CD14-positive monocyte (primary cell): Measurements from ENCODE around the gene CRYBG3. TPM values are rescaled to one million over a fixed set of nuclear protein-coding genes. Genes with fewer than 3 reads are reported as not detected.

Experiments used
- DNase-seq, 3 donors: peaks; one replicate each; pipeline ENCODE4 v3.0.0-alpha.2; 2011 to 2022
- H2AFZ ChIP-seq: 2 replicates; pipeline ENCODE4 v1.6.0; 2012; ENCODE audit warnings: mild to moderate bottlenecking, low read depth, low read length, inconsistent platforms; ENCODE audit not compliant: insufficient read depth, poor library complexity, severe bottlenecking
- H3K27ac ChIP-seq, 2 donors: 1 replicate in 1 of 2; 2 replicates in 1 of 2; pipeline ENCODE4 v1.5.1; 2012 to 2013; ENCODE audit warnings: low read length in 2 of 2, control low read depth in 1 of 2, inconsistent platforms in 1 of 2, low read depth in 1 of 2, mild to moderate bottlenecking in 1 of 2
- H3K27me3 ChIP-seq, 2 donors: one replicate each; pipeline versions ENCODE4 v1.6.0 to v1.6.1; 2011 to 2013; ENCODE audit warnings: low read length in 2 of 2; ENCODE audit not compliant: control insufficient read depth in 2 of 2, insufficient read depth in 2 of 2
- H3K36me3 ChIP-seq, 2 donors: replicated peaks in 1 of 2; 1 replicate in 1 of 2; 2 replicates in 1 of 2; pipeline versions ENCODE4 v1.5.1 to v1.6.1; 2012 to 2013; ENCODE audit warnings: low read length in 2 of 2, control low read depth in 1 of 2, inconsistent platforms in 1 of 2, mild to moderate bottlenecking in 1 of 2; ENCODE audit not compliant: insufficient read depth in 2 of 2, control insufficient read depth in 1 of 2
- H3K4me1 ChIP-seq, 2 donors: 1 replicate in 1 of 2; 2 replicates in 1 of 2; pipeline versions ENCODE4 v1.5.1 to v1.6.1; 2012 to 2013; ENCODE audit warnings: low read length in 2 of 2, control low read depth in 1 of 2, inconsistent platforms in 1 of 2, mild to moderate bottlenecking in 1 of 2, moderate library complexity in 1 of 2; ENCODE audit not compliant: insufficient read depth in 2 of 2, control insufficient read depth in 1 of 2
- H3K4me2 ChIP-seq: replicated peaks from 2 replicates; pipeline ENCODE3; 2012; ENCODE audit warnings: low read length, moderate library complexity, mild to moderate bottlenecking; ENCODE audit not compliant: poor library complexity, severe bottlenecking; ENCODE audit errors: extremely low read depth
- H3K4me3 ChIP-seq, 3 experiments: fragments of 200-600 bp in 1 of 3; sonication (generic) in 1 of 3; replicated peaks in 1 of 3; 1 replicate in 2 of 3; 2 replicates in 1 of 3; pipeline ENCODE4 v1.5.1; 2011 to 2013; ENCODE audit warnings: low read length in 3 of 3, mild to moderate bottlenecking in 3 of 3, control low read depth in 2 of 3, low read depth in 2 of 3, inconsistent platforms in 1 of 3, moderate library complexity in 1 of 3
- H3K79me2 ChIP-seq: 2 replicates; pipeline ENCODE4 v1.6.0; 2012; ENCODE audit warnings: mild to moderate bottlenecking, control low read depth, inconsistent platforms, low read length, moderate library complexity; ENCODE audit not compliant: insufficient read depth
- H3K9ac ChIP-seq: 2 replicates; pipeline ENCODE4 v1.6.0; 2017; ENCODE audit warnings: low read length, mild to moderate bottlenecking; ENCODE audit not compliant: insufficient read depth, poor library complexity, severe bottlenecking
- H3K9me3 ChIP-seq, 2 donors: replicated peaks in 1 of 2; 1 replicate in 1 of 2; 2 replicates in 1 of 2; pipeline versions ENCODE4 v1.5.1 to v1.6.1; 2012 to 2013; ENCODE audit warnings: low read length in 2 of 2, control low read depth in 1 of 2; ENCODE audit not compliant: control insufficient read depth in 1 of 2, insufficient read depth in 1 of 2
- H4K20me1 ChIP-seq: 2 replicates; pipeline ENCODE4 v1.6.0; 2012; ENCODE audit warnings: mild to moderate bottlenecking, low read length, control low read depth, moderate library complexity; ENCODE audit not compliant: insufficient read depth
- H3K27ac Mint-ChIP-seq, 7 donors: one replicate each; pipeline ENCODE4 v1.8.0; 2020; ENCODE audit warnings: mild to moderate bottlenecking in 7 of 7, mixed read lengths in 7 of 7, moderate library complexity in 6 of 7, inconsistent platforms in 2 of 7
- H3K27me3 Mint-ChIP-seq, 3 donors: one replicate each; pipeline ENCODE4 v1.8.0; 2021 to 2022; ENCODE audit warnings: low read depth in 3 of 3, mild to moderate bottlenecking in 3 of 3, mixed read lengths in 3 of 3, moderate library complexity in 3 of 3, inconsistent platforms in 1 of 3
- H3K36me3 Mint-ChIP-seq, 2 donors: one replicate each; pipeline ENCODE4 v1.8.0; 2020; ENCODE audit warnings: mixed read lengths in 2 of 2, inconsistent platforms in 1 of 2, mild to moderate bottlenecking in 1 of 2
- H3K4me1 Mint-ChIP-seq: one replicate; pipeline ENCODE4 v1.8.0; 2020; ENCODE audit warnings: mild to moderate bottlenecking, mixed read lengths
- H3K4me3 Mint-ChIP-seq, 2 donors: one replicate each; pipeline ENCODE4 v1.8.0; 2020; ENCODE audit warnings: mild to moderate bottlenecking in 2 of 2, mixed read lengths in 2 of 2, moderate library complexity in 1 of 2
- H3K9me3 Mint-ChIP-seq, 7 donors: one replicate each; pipeline ENCODE4 v1.8.0; 2020 to 2022; ENCODE audit warnings: mixed read lengths in 7 of 7, mild to moderate bottlenecking in 6 of 7, moderate library complexity in 6 of 7, inconsistent platforms in 2 of 7
- WGBS: methylation state at CpG from one replicate; pipeline ENCODE4 v1.1.5; 2013; ENCODE audit warnings: missing lambda C conversion rate; ENCODE audit not compliant: insufficient coverage; 5-methylcytosine and 5-hydroxymethylcytosine counted together
- intact Hi-C, 2 donors: fragments of 100-400 bp; cut with micrococcal nuclease; formaldehyde crosslinking; loops; one replicate each; pipeline versions ENCODE4 v1.15.0 to v1.15.1; 2023
- polyA plus RNA-seq, 3 donors: library from polyadenylated mRNA; depleted of rRNA in 1 of 3; unstranded in 2 of 3; stranded (reverse) in 1 of 3; fragments of 300-500 nt in 2 of 3; fragments of >200 nt in 1 of 3; fragmentation: Illumina TruSeq in 2 of 3; gene quantifications; 1 replicate in 2 of 3; 2 replicates in 1 of 3; pipeline ENCODE4 v1.2.3, GENCODE V29; 2012 to 2021
- TF ChIP-seq, protein P1 (sequence below): fragments of 200-600 bp; IDR thresholded peaks from one replicate; pipeline ENCODE4 v1.8.0; 2022; ENCODE audit warnings: antibody characterized with exemption, mild to moderate bottlenecking

CRYBG3 gene
- polyA plus RNA-seq, 3 donors = 2.3 to 6.8 (median 5.3) TPM

DNA sequence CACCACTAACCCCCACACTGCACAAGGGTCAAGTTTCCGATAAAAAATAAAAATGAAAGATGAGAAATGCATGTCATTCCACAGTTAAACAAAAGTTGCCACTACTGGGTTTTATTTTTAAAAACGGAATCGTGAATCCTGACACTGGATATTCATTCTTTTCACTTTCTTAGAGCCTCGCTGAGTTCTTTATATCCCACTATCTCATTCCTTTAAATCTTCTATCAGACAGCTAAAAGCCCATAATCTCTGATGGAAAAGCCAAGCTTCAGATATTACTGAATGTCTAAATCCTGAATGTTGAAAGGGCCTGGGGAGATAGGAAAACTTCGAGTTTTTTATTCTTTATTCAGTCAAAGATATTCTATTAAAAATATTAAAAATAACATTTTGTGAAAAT is 138.7 kb downstream of the CRYBG3 start:
- no peaks in the 10 kb centered on the region for H3K9me3 Mint-ChIP-seq
- Histone ChIP-seq H4K20me1 (peaks cover 14% of the 10 kb centered on the region), H3K27me3 (no peaks in the 10 kb centered on the region), H3K9me3 (no peaks in the 10 kb centered on the region), H3K4me3 (no peak overlapping the region), H3K9ac (no peak overlapping the region), H3K36me3 (peaks cover 27 to 64% of the 10 kb centered on the region in 2 donors), H3K4me1 (peaks cover 22 to 27% of the 10 kb centered on the region in 2 donors), H3K4me2 (no peak overlapping the region), H3K27ac (no peak overlapping the region), H3K79me2 (peaks cover 5% of the 10 kb centered on the region), H2AFZ (no peak overlapping the region)
- no peak overlapping the region for H3K4me3 Mint-ChIP-seq
- peaks cover 30% of the 10 kb centered on the region for H3K4me1 Mint-ChIP-seq
- no peak overlapping the region for H3K27ac Mint-ChIP-seq
- peaks cover 46 to 47% of the 10 kb centered on the region in 2 donors for H3K36me3 Mint-ChIP-seq
- intact Hi-C loops = no loop called here
- no CpG with 5 or more reads among the region's 5 CpGs for WGBS
- DNase-seq = no peak
- no peaks in the 10 kb centered on the region for H3K27me3 Mint-ChIP-seq
- TF ChIP-seq, protein P1, sequence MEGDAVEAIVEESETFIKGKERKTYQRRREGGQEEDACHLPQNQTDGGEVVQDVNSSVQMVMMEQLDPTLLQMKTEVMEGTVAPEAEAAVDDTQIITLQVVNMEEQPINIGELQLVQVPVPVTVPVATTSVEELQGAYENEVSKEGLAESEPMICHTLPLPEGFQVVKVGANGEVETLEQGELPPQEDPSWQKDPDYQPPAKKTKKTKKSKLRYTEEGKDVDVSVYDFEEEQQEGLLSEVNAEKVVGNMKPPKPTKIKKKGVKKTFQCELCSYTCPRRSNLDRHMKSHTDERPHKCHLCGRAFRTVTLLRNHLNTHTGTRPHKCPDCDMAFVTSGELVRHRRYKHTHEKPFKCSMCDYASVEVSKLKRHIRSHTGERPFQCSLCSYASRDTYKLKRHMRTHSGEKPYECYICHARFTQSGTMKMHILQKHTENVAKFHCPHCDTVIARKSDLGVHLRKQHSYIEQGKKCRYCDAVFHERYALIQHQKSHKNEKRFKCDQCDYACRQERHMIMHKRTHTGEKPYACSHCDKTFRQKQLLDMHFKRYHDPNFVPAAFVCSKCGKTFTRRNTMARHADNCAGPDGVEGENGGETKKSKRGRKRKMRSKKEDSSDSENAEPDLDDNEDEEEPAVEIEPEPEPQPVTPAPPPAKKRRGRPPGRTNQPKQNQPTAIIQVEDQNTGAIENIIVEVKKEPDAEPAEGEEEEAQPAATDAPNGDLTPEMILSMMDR = no peak

DNA sequence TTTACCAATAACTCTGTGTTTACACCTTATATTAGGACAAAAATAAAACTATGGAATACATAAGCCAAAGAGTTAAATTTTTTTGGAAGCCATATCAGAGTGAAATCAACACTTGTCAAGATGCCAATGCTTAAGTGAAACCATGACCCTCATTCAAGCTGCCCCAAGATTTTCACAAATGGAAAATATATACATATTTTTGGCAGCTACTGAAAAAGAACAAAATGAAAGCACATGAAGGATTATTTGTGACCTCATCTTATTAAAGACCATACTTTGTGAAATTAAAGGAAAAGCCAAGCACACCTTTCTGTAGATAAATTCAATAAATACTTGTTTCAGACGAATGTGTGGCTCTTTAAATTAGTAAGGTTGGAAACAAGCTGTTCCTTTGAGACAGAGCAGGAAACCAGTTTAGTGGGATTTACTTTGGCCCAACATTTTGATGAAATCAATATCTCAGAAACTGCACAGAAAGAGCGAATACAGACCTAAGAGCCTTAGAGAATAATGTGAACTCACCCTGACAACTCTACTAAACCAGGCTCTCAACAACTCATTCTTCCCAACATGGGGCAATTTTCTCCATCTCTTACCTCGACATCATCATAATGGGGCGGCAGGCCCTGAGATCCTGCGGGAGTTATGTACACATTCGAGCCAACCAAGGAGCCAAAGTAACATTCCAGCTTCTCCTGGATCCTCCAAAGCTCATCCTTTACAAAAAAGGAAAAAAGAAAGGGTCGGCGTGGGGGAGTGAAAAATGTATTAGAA is 139.4 kb downstream of the CRYBG3 start:
- Mint-ChIP-seq H3K36me3 (peaks cover 47 to 49% of the 10 kb centered on the region in 2 donors), H3K4me1 (peaks cover 30% of the 10 kb centered on the region), H3K4me3 (no peak overlapping the region), H3K9me3 (no peaks in the 10 kb centered on the region), H3K27ac (no peak overlapping the region), H3K27me3 (no peaks in the 10 kb centered on the region)
- Histone ChIP-seq H3K27me3 (no peaks in the 10 kb centered on the region), H3K9ac (no peak overlapping the region), H3K27ac (no peak overlapping the region), H3K79me2 (peaks cover 5% of the 10 kb centered on the region), H3K4me3 (no peak overlapping the region), H3K9me3 (no peaks in the 10 kb centered on the region), H3K36me3 (peaks cover 33 to 64% of the 10 kb centered on the region in 2 donors), H3K4me1 (peaks cover 22 to 27% of the 10 kb centered on the region in 2 donors), H4K20me1 (peaks cover 17% of the 10 kb centered on the region), H3K4me2 (no peak overlapping the region), H2AFZ (no peak overlapping the region)
- WGBS = 100% methylated on average over 1 of the region's 8 CpGs
- intact Hi-C loops = no loop called here
- DNase-seq = no peak
- TF ChIP-seq, protein P1 = no peak
